ENCODE measurements around the gene MYRIP. TPM values are rescaled to one million over a fixed set of nuclear protein-coding genes. Genes with fewer than 3 reads are reported as not detected.
"Not testable (repeated sequence)": the region's sequence is repeated elsewhere in the genome, so short reads cannot be mapped to it uniquely, and the experiment has no call there.

The MYRIP gene
- total and polyA plus RNA-seq, 4 donors: 0.98 to 11.7 (median 6.8) TPM

DNA sequence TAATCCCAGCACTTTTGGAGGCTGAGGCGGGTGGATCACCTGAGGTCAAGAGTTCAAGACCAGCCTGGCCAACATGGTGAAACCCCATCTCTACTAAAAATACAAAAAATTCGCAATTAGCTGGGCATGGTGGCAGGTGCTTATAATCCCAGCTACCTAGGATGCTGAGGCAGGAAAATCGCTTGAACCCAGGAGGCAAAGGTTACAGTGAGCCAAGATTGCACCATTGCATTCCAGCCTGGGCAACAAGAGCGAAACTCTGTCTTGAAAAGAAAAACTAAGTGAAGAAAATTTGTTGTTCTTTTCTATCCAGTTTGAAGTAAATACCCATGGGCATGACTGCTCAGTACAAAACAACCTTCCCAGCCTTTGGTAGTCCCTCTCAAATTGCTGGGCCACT, 24.4 kb downstream of the MYRIP start:
- H3K4me3 ChIP-seq (ENCODE audit: low read depth in 1 of 3, low read length in 3 of 3); H3K9me3 ChIP-seq (ENCODE audit: control insufficient read depth in 4 of 4, low read length in 3 of 4); H3K27ac ChIP-seq (ENCODE audit: low read depth in 1 of 2, low read length in 2 of 2); H3K4me1 ChIP-seq (ENCODE audit: control insufficient read depth in 4 of 4, insufficient read depth in 4 of 4, low read length in 3 of 4); H3K9ac ChIP-seq (ENCODE audit: low read depth in 1 of 2, low read length in 2 of 2); H3K36me3 ChIP-seq (ENCODE audit: control insufficient read depth in 4 of 4, insufficient read depth in 3 of 4, low read depth in 1 of 4, low read length in 3 of 4); H3K27me3 ChIP-seq (ENCODE audit: control insufficient read depth in 4 of 4, insufficient read depth in 4 of 4, low read length in 3 of 4); DNase-seq (ENCODE audit: low spot score): not testable (repeated sequence)
- TF ChIP-seq RXRA (IDR thresholded peaks at IDR 0.05) (peak; percentile 14 to 22), HNF4A (conservative IDR thresholded peaks at IDR 0.05) (peak; percentile 52 to 55)
- WGBS: 74% methylated on average over 4 of the region's 4 CpGs

DNA sequence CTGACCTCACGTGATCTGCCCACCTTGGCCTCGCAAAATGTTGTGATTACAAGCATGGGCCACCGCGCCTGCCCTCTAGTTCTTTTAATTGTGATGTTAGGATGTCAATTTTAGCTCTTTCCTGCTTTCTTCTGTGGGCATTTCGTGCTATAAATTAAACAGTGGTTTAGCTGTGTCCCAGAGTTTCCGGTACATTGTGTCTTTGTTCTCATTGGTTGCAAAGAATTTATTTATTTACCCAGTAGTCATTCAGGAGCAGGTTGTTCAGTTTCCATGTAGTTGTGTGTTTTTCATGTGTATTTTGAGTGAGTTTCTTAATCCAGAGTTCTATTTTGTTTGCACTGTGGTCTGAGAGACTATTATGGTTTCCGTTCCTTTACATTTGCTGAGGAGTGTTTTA, 30.1 kb downstream of the MYRIP start:
- Histone ChIP-seq H3K27me3 (ENCODE audit: control insufficient read depth in 4 of 4, insufficient read depth in 4 of 4, low read length in 3 of 4) (no peaks in the 10 kb centered on the region), H3K9me3 (ENCODE audit: control insufficient read depth in 4 of 4, low read length in 3 of 4) (no peaks in the 10 kb centered on the region), H3K27ac (ENCODE audit: low read depth in 1 of 2, low read length in 2 of 2) (no peak overlapping the region), H3K9ac (ENCODE audit: low read depth in 1 of 2, low read length in 2 of 2) (no peak overlapping the region), H3K4me3 (ENCODE audit: low read depth in 1 of 3, low read length in 3 of 3) (no peak overlapping the region), H3K36me3 (ENCODE audit: control insufficient read depth in 4 of 4, insufficient read depth in 3 of 4, low read depth in 1 of 4, low read length in 3 of 4) (no peaks in the 10 kb centered on the region), H3K4me1 (ENCODE audit: control insufficient read depth in 4 of 4, insufficient read depth in 4 of 4, low read length in 3 of 4) (peaks cover 0 to 4% (median 0%) of the 10 kb centered on the region in 4 donors)
- 56% methylated on average over 7 of the region's 7 CpGs for WGBS
- no peak for DNase-seq (ENCODE audit: low spot score)
- TF ChIP-seq, protein P1, sequence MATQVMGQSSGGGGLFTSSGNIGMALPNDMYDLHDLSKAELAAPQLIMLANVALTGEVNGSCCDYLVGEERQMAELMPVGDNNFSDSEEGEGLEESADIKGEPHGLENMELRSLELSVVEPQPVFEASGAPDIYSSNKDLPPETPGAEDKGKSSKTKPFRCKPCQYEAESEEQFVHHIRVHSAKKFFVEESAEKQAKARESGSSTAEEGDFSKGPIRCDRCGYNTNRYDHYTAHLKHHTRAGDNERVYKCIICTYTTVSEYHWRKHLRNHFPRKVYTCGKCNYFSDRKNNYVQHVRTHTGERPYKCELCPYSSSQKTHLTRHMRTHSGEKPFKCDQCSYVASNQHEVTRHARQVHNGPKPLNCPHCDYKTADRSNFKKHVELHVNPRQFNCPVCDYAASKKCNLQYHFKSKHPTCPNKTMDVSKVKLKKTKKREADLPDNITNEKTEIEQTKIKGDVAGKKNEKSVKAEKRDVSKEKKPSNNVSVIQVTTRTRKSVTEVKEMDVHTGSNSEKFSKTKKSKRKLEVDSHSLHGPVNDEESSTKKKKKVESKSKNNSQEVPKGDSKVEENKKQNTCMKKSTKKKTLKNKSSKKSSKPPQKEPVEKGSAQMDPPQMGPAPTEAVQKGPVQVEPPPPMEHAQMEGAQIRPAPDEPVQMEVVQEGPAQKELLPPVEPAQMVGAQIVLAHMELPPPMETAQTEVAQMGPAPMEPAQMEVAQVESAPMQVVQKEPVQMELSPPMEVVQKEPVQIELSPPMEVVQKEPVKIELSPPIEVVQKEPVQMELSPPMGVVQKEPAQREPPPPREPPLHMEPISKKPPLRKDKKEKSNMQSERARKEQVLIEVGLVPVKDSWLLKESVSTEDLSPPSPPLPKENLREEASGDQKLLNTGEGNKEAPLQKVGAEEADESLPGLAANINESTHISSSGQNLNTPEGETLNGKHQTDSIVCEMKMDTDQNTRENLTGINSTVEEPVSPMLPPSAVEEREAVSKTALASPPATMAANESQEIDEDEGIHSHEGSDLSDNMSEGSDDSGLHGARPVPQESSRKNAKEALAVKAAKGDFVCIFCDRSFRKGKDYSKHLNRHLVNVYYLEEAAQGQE (IDR thresholded peaks at IDR 0.05): no peak
- no peak for TF ChIP-seq TAF1 (conservative IDR thresholded peaks at IDR 0.05)
- TF ChIP-seq, protein P2, sequence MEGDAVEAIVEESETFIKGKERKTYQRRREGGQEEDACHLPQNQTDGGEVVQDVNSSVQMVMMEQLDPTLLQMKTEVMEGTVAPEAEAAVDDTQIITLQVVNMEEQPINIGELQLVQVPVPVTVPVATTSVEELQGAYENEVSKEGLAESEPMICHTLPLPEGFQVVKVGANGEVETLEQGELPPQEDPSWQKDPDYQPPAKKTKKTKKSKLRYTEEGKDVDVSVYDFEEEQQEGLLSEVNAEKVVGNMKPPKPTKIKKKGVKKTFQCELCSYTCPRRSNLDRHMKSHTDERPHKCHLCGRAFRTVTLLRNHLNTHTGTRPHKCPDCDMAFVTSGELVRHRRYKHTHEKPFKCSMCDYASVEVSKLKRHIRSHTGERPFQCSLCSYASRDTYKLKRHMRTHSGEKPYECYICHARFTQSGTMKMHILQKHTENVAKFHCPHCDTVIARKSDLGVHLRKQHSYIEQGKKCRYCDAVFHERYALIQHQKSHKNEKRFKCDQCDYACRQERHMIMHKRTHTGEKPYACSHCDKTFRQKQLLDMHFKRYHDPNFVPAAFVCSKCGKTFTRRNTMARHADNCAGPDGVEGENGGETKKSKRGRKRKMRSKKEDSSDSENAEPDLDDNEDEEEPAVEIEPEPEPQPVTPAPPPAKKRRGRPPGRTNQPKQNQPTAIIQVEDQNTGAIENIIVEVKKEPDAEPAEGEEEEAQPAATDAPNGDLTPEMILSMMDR (IDR thresholded peaks at IDR 0.05; ENCODE audit: low read depth, low read length, missing input control): no peak
- no peak for TF ChIP-seq FOXA2 (IDR thresholded peaks at IDR 0.05)
- TF ChIP-seq HNF4A (conservative IDR thresholded peaks at IDR 0.05): peak; percentile 14 to 15
- TF ChIP-seq SP1 (IDR thresholded peaks at IDR 0.05): peak; percentile 33
- no peak for TF ChIP-seq RAD21 (IDR thresholded peaks at IDR 0.05)
- no peak for TF ChIP-seq YY1 (IDR thresholded peaks at IDR 0.05)
- no peak for TF ChIP-seq NR2F2 (IDR thresholded peaks at IDR 0.05)
- TF ChIP-seq RXRA (IDR thresholded peaks at IDR 0.05): no peak
- TF ChIP-seq GABPA (IDR thresholded peaks at IDR 0.05 in 1 of 2, conservative IDR thresholded peaks at IDR 0.05 in 1 of 2): no peak
- TF ChIP-seq, protein P3, sequence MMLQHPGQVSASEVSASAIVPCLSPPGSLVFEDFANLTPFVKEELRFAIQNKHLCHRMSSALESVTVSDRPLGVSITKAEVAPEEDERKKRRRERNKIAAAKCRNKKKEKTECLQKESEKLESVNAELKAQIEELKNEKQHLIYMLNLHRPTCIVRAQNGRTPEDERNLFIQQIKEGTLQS (IDR thresholded peaks at IDR 0.05): no peak
- TF ChIP-seq EGR1 (IDR thresholded peaks at IDR 0.05; ENCODE audit: low read depth in 2 of 2): no peak
- no peak for TF ChIP-seq FOXA1 (IDR thresholded peaks at IDR 0.05)
- TF ChIP-seq, protein P4, sequence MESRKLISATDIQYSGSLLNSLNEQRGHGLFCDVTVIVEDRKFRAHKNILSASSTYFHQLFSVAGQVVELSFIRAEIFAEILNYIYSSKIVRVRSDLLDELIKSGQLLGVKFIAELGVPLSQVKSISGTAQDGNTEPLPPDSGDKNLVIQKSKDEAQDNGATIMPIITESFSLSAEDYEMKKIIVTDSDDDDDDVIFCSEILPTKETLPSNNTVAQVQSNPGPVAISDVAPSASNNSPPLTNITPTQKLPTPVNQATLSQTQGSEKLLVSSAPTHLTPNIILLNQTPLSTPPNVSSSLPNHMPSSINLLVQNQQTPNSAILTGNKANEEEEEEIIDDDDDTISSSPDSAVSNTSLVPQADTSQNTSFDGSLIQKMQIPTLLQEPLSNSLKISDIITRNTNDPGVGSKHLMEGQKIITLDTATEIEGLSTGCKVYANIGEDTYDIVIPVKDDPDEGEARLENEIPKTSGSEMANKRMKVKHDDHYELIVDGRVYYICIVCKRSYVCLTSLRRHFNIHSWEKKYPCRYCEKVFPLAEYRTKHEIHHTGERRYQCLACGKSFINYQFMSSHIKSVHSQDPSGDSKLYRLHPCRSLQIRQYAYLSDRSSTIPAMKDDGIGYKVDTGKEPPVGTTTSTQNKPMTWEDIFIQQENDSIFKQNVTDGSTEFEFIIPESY (IDR thresholded peaks at IDR 0.05): no peak

Data from liver (tissue), 9 donors.